ENCODE results near the gene LTB4R. TPM values are rescaled to one million over a fixed set of nuclear protein-coding genes. Genes with fewer than 3 reads are reported as not detected.

LTB4R gene
- total RNA-seq, 1 donor, result 1.5 TPM

DNA sequence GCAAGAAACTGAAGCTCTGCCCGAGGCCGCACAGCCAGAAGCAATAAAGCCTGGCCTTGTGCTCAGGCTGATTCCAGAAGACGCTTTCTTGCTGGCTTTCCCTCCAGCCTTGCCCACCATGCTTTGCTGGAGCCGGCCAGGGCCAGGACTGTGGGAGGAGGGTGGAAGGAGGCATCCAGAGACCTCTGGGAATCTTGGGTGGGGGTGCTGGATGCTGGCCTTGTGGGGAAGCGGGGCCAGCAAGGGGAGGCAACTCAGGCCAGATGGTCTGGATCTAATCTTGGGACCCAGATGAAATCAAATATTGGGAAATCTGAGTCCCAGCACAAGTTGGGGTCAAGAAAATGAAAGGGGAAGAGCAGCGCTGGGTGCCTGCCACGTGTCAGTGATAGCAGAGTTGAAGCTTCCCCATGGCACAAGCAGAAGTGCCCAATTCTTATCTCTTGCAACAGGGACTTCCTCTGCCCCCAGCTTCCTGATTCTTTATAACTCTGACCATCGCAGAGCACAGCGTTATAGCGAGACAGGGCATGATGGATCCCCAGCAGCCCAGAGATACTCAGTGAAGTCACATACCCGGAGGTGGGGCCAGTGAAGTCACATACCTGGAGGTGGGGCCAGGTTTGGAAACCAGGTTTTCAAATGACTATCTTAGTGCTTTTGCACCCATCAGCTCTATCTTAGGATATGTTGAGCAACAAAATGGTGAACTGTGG, 33.5 kb upstream of the LTB4R start:
- no peak overlapping the region for H3K4me3 ChIP-seq (ENCODE audit: low read depth, low read length)
- TF ChIP-seq, protein P1, sequence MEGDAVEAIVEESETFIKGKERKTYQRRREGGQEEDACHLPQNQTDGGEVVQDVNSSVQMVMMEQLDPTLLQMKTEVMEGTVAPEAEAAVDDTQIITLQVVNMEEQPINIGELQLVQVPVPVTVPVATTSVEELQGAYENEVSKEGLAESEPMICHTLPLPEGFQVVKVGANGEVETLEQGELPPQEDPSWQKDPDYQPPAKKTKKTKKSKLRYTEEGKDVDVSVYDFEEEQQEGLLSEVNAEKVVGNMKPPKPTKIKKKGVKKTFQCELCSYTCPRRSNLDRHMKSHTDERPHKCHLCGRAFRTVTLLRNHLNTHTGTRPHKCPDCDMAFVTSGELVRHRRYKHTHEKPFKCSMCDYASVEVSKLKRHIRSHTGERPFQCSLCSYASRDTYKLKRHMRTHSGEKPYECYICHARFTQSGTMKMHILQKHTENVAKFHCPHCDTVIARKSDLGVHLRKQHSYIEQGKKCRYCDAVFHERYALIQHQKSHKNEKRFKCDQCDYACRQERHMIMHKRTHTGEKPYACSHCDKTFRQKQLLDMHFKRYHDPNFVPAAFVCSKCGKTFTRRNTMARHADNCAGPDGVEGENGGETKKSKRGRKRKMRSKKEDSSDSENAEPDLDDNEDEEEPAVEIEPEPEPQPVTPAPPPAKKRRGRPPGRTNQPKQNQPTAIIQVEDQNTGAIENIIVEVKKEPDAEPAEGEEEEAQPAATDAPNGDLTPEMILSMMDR (IDR thresholded peaks at IDR 0.05; ENCODE audit: insufficient read depth, low read length), result no peak
- no peak for DNase-seq (ENCODE audit: low read depth)

DNA sequence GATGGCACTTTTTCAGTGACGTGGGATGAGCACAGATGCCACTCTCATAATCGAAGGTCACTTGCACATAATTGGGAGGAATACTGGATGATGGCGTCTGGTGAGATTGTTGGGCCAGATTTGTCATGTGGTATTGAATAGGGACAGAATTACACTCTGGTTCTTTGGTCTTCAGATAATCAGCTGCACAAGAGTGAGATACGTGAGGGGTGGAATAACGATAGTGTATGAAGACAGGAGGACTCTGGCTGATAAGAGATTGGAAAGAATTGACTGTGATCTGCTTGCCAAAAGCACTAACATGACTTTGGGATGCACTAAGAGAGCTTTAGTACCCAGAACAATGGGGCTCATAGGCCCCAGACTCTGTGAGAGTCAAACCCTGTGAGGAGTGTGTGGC, 32.9 kb upstream of the LTB4R start:
- TF ChIP-seq, protein P1 (IDR thresholded peaks at IDR 0.05; ENCODE audit: insufficient read depth, low read length), result no peak
- H3K4me3 ChIP-seq (ENCODE audit: low read depth, low read length), result no peak overlapping the region
- DNase-seq (ENCODE audit: low read depth), result no peak

DNA sequence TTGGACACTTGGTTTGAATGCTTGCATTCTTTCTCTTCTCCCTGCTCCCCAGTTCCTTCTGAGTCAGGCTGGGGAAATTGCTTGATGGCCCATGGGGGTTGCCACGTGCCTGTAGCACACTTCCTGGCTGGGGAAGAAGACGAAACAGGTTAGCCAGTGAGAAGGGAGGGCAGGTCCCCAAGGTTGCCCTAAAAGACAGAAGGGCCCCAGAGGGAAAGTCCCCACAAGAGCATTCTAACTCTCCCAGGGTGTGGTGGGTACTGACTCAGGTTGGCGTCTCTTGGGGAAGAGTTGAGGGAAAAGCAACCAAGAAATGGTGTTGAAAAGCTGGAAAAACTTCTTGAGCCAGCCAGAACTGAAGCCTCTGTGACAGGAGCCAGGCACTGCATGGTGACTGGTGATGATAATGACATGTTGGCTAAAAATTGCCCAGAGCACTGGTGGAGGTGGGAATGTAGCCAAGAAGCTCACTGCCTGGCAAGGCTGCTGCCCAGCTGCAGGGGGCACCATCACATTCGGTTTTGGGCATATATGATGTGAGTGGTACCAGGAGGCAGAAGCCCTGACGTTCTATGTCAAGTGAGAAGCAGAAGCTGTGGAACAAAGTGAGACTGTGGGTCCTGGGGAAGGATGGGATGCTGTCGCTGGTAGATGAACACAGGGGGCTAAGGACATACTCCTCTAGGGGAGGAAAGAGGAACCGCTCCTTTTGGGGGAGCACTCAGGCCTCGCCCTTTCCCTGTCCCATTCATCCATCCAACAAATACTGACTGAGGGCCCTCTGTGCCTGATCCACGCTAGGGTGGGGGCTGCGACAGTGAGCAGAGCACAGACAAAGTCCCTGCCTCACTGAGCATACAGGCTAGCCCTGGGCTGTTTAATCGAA, 31.8 kb upstream of the LTB4R start:
- DNase-seq (ENCODE audit: low read depth), result no peak
- H3K4me3 ChIP-seq (ENCODE audit: low read depth, low read length), result no peak overlapping the region
- TF ChIP-seq, protein P1 (IDR thresholded peaks at IDR 0.05; ENCODE audit: insufficient read depth, low read length), result no peak

DNA sequence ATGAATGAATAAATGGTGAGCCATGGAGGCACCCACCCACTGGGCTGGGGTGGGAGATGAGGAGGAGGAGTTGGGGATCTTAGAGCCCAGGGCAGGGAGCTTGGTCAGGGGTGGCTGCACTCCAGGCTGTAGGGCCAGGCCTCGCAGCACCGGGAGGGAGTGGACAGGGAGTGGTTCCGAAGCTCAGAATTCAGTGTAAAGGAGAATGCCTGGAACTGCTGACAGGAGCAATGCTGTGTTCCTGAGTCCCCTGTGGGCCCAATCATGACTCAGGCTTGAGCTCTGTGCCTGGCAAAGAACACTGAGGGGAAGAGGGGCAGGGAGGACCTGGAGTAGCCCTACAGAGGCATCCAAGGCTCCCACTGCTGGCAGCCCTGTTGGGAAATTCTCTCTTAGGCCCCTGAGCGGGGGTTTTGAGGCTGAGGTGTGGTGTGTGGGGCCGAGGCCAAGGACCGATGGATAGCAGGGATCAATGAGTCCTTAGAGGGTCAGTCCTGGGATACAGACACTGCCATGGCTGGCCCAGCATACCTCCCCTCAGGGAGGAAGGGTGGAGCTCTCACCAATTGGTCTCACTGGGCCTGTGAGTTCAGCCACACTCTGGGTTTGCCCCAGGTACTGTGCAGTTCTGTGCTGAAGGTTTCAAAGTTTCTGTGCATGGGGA, 30.4 kb upstream of the LTB4R start:
- TF ChIP-seq, protein P1 (IDR thresholded peaks at IDR 0.05; ENCODE audit: insufficient read depth, low read length), result no peak
- peak; percentile 57 for DNase-seq (ENCODE audit: low read depth)
- no peak overlapping the region for H3K4me3 ChIP-seq (ENCODE audit: low read depth, low read length)

DNA sequence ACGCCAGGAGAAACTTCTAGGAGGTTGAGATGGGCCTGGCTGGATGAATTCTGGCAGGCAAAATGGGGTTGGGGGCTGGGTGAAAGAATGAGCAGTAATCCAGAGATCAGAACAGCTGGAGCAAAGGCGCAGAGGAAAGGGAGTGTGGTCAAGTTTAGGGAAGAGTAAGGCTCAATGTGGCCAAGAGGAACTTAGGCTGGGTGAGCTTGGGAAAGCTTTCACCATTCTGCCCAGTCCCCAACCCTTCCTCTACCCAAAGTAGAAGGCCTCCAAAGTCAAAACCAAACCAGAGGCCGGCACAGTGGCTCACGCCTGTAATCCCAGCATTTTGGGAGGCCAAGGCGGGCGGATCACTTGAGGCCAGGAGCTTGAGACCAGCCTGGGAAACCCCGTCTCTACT, 29.7 kb upstream of the LTB4R start:
- DNase-seq (ENCODE audit: low read depth), result no peak
- H3K4me3 ChIP-seq (ENCODE audit: low read depth, low read length), result no peak overlapping the region
- TF ChIP-seq, protein P1 (IDR thresholded peaks at IDR 0.05; ENCODE audit: insufficient read depth, low read length), result no peak

DNA sequence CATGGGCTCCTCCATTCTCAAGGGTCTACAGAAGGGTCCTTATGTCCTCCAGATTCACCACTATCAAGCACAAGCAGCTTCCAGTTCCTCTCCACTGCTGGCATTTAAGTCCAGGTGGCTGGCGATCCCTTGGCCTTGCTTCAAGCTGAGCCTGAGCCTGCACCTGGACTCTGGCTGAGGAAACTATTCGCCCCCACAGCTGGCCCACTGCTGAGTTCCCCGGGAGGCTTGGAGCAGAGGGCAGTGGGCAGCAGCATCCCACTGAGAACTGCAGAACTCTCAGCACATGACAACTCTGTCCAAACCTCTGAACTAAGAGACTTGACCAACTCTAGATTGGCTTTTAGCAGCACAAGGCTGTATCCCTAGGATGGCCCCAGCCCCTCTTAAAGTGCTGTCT, 28.6 kb upstream of the LTB4R start:
- H3K4me3 ChIP-seq (ENCODE audit: low read depth, low read length), result no peak overlapping the region
- DNase-seq (ENCODE audit: low read depth), result no peak
- TF ChIP-seq, protein P1 (IDR thresholded peaks at IDR 0.05; ENCODE audit: insufficient read depth, low read length), result no peak

Data from fibroblast of the aortic adventitia (primary cell).